SU-DHL-6 (cell line): ENCODE data around the gene PPP3CA.
A peak's percentile ranks its signal among the peaks of the same experiment; 100 is the strongest.

Experiments used
- H2AFZ ChIP-seq: fragments of 200-600 bp; sonication (generic); 2 replicates; pipeline ENCODE4 v1.6.1; 2014; ENCODE audit warnings: low read depth, mild to moderate bottlenecking, moderate library complexity, mixed read lengths, antibody characterized with exemption, low read length; ENCODE audit not compliant: severe bottlenecking
- H3F3A ChIP-seq: fragments of 200-600 bp; shearing (Covaris generic); 2 replicates; pipeline ENCODE4 v1.6.0; 2016; ENCODE audit warnings: antibody characterized with exemption, mild to moderate bottlenecking; ENCODE audit not compliant: insufficient read depth
- H3K27ac ChIP-seq: fragments of 200-600 bp; sonication (generic); 2 replicates; pipeline ENCODE4 v1.5.1; 2016; ENCODE audit warnings: low read depth, mild to moderate bottlenecking, low read length, moderate library complexity, mixed read lengths
- H3K27me3 ChIP-seq: fragments of 200-600 bp; sonication (generic), shearing (Covaris generic); 2 replicates; pipeline ENCODE4 v1.6.0; 2014; ENCODE audit warnings: mild to moderate bottlenecking, low read length
- H3K36me3 ChIP-seq: fragments of 200-600 bp; sonication (generic); 2 replicates; pipeline ENCODE4 v1.6.1; 2014; ENCODE audit warnings: mild to moderate bottlenecking, low read length, mixed read lengths
- H3K4me2 ChIP-seq: fragments of 300-600, 200-600 bp; shearing (Covaris generic), sonication (generic); 2 replicates; pipeline ENCODE4 v1.6.0; 2014; ENCODE audit warnings: low read length, low read depth, mild to moderate bottlenecking; ENCODE audit not compliant: poor library complexity, severe bottlenecking
- H3K4me3 ChIP-seq: fragments of 200-600 bp; sonication (generic); 2 replicates; pipeline ENCODE4 v1.5.1; 2014; ENCODE audit warnings: antibody characterized with exemption, low read length, mild to moderate bottlenecking, mixed read lengths; ENCODE audit not compliant: insufficient read depth, poor library complexity, severe bottlenecking
- H3K79me2 ChIP-seq: fragments of 200-600 bp; sonication (generic); 2 replicates; pipeline ENCODE4 v1.6.1; 2014; ENCODE audit warnings: mild to moderate bottlenecking, low read length, moderate library complexity; ENCODE audit not compliant: insufficient read depth
- H3K9ac ChIP-seq: fragments of 200-600 bp; sonication (generic); 2 replicates; pipeline ENCODE4 v1.7.0; 2014; ENCODE audit warnings: mild to moderate bottlenecking, low read length
- H3K9me2 ChIP-seq: fragments of 200-600 bp; sonication (generic); replicated peaks from 2 replicates; pipeline ENCODE4 v1.6.1; 2014; ENCODE audit warnings: low read length; ENCODE audit not compliant: insufficient read depth
- H3K9me3 ChIP-seq: fragments of 200-600 bp; sonication (generic); 2 replicates; pipeline ENCODE4 v1.6.1; 2014; ENCODE audit warnings: low read length, mixed read lengths; ENCODE audit not compliant: insufficient read depth
- H4K20me1 ChIP-seq: fragments of 200-600 bp; sonication (generic); 2 replicates; pipeline ENCODE4 v1.6.1; 2014; ENCODE audit warnings: low read depth, mild to moderate bottlenecking, antibody characterized with exemption, low read length, moderate library complexity, mixed read lengths
- EZH2phosphoT487 ChIP-seq: fragments of 200-600 bp; sonication (generic), shearing (Covaris generic); conservative IDR thresholded peaks from 2 replicates; pipeline ENCODE4 v1.6.1; 2018; ENCODE audit warnings: mild to moderate bottlenecking, antibody characterized with exemption, low read length, moderate library complexity, mixed read lengths
- TF ChIP-seq, protein P1 (sequence below): fragments of 200-600 bp; sonication (generic); IDR thresholded peaks from one replicate; pipeline ENCODE4 v1.5.1; 2017; ENCODE audit warnings: antibody characterized with exemption, mild to moderate bottlenecking, low read length, moderate library complexity; ENCODE audit not compliant: insufficient read depth, poor library complexity, severe bottlenecking

The PPP3CA gene

GRCh38 chr4:101347267-101347556 is at the start of gene PPP3CA:
PPP3CA (minus strand) TSS chr4:101347526.
- peak within 1 kb of the TSS; percentile 67 for H3K9ac ChIP-seq
- peaks cover 13% of the 10 kb centered on the region; the same call in 1 of the 2 replicates for H3K79me2 ChIP-seq
- H3K36me3 ChIP-seq: no peaks in the 10 kb centered on the region
- H3K4me2 ChIP-seq: peak within 1 kb of the TSS; percentile 63
- no peak for TF ChIP-seq EZH2phosphoT487
- TF ChIP-seq, protein P1, sequence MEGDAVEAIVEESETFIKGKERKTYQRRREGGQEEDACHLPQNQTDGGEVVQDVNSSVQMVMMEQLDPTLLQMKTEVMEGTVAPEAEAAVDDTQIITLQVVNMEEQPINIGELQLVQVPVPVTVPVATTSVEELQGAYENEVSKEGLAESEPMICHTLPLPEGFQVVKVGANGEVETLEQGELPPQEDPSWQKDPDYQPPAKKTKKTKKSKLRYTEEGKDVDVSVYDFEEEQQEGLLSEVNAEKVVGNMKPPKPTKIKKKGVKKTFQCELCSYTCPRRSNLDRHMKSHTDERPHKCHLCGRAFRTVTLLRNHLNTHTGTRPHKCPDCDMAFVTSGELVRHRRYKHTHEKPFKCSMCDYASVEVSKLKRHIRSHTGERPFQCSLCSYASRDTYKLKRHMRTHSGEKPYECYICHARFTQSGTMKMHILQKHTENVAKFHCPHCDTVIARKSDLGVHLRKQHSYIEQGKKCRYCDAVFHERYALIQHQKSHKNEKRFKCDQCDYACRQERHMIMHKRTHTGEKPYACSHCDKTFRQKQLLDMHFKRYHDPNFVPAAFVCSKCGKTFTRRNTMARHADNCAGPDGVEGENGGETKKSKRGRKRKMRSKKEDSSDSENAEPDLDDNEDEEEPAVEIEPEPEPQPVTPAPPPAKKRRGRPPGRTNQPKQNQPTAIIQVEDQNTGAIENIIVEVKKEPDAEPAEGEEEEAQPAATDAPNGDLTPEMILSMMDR: no peak
- H3F3A ChIP-seq: 0 out of 2 replicates have a peak, but pooled peaks cover 9% of the 10 kb centered on the region
- H3K9me2 ChIP-seq: no peaks in the 10 kb centered on the region
- no peaks in the 10 kb centered on the region for H3K27me3 ChIP-seq
- no peaks in the 10 kb centered on the region for H3K9me3 ChIP-seq
- H2AFZ ChIP-seq: peak within 1 kb of the TSS; percentile 56
- no peaks in the 10 kb centered on the region for H4K20me1 ChIP-seq
- H3K27ac ChIP-seq: peak within 1 kb of the TSS; percentile 81
- peak within 1 kb of the TSS; percentile 65 for H3K4me3 ChIP-seq

GRCh38 chr4:101393256-101393655 is 45.9 kb upstream of the PPP3CA start:
- Histone ChIP-seq H3K27me3 (no peaks in the 10 kb centered on the region), H3K4me3 (no peak overlapping the region), H3K9me2 (no peaks in the 10 kb centered on the region), H4K20me1 (no peaks in the 10 kb centered on the region), H3K4me2 (no peak overlapping the region), H2AFZ (no peak overlapping the region), H3K36me3 (no peaks in the 10 kb centered on the region), H3K79me2 (no peaks in the 10 kb centered on the region), H3K9me3 (no peaks in the 10 kb centered on the region), H3K9ac (no peak overlapping the region), H3F3A (no peaks in the 10 kb centered on the region), H3K27ac (no peak overlapping the region)
- TF ChIP-seq, protein P1: no peak
- no peak for TF ChIP-seq EZH2phosphoT487

GRCh38 chr4:101370663-101371210 is 23.4 kb upstream of the PPP3CA start:
- Histone ChIP-seq H3K36me3 (no peaks in the 10 kb centered on the region), H3K4me2 (no peak overlapping the region), H4K20me1 (no peaks in the 10 kb centered on the region), H3K9me3 (no peaks in the 10 kb centered on the region), H3K9ac (no peak overlapping the region), H3K27me3 (no peaks in the 10 kb centered on the region), H3K4me3 (no peak overlapping the region), H3K27ac (no peak overlapping the region), H3K79me2 (no peaks in the 10 kb centered on the region), H3K9me2 (no peaks in the 10 kb centered on the region), H3F3A (no peaks in the 10 kb centered on the region), H2AFZ (no peak overlapping the region)
- TF ChIP-seq EZH2phosphoT487: no peak
- TF ChIP-seq, protein P1: no peak
